OCI-LY7 (cell line): ENCODE data around the gene CPA2. TPM values are rescaled to one million over a fixed set of nuclear protein-coding genes. Genes with fewer than 3 reads are reported as not detected.

ENCODE experiments used
- BruUV-seq: library from RNA; stranded (reverse); fragments of 400-500 nt; replicated peaks from 2 replicates; lab custom pipeline; 2021; lab: Mats Ljungman, UMichigan
- CTCF ChIA-PET: fragments of 300-600 bp; sonication (Branson Sonifier 250); formaldehyde crosslinking; loops from one replicate; lab custom pipeline; 2022; ENCODE audit warnings: antibody characterized with exemption; ENCODE audit not compliant: unreplicated experiment; lab: Charles Lee
- POLR2A ChIA-PET: fragments of 300-600 bp; sonication (Branson Sonifier 250); formaldehyde crosslinking; loops from one replicate; lab custom pipeline; 2022; ENCODE audit warnings: antibody characterized with exemption; lab: Charles Lee
- DNase-seq: peaks from one replicate; pipeline ENCODE4 v3.0.0-alpha.2; 2015; ENCODE audit warnings: low spot score
- H2AFZ ChIP-seq: fragments of 200-600 bp; sonication (generic), shearing (Covaris generic); 2 replicates; pipeline ENCODE4 v1.6.1; 2014; ENCODE audit warnings: mild to moderate bottlenecking, antibody characterized with exemption, low read length, moderate library complexity
- H3K27ac ChIP-seq: fragments of 200-600 bp; sonication (generic); 2 replicates; pipeline ENCODE4 v1.5.1; 2014; ENCODE audit warnings: mixed run types, low read depth, mild to moderate bottlenecking, moderate library complexity, low read length, inconsistent platforms; ENCODE audit not compliant: poor library complexity, severe bottlenecking
- H3K36me3 ChIP-seq: fragments of 200-600 bp; sonication (generic); 2 replicates; pipeline ENCODE4 v1.6.1; 2014; ENCODE audit warnings: mild to moderate bottlenecking, antibody characterized with exemption, low read length, moderate library complexity, mixed read lengths; ENCODE audit not compliant: insufficient read depth
- H3K4me1 ChIP-seq: fragments of 200-600 bp; sonication (generic); 2 replicates; pipeline ENCODE4 v1.5.1; 2014; ENCODE audit warnings: mild to moderate bottlenecking, low read length; ENCODE audit not compliant: insufficient read depth, poor library complexity, severe bottlenecking
- H3K4me2 ChIP-seq: fragments of 200-600 bp; sonication (generic); 2 replicates; pipeline ENCODE4 v1.6.1; 2014; ENCODE audit warnings: mild to moderate bottlenecking, low read length
- H3K4me3 ChIP-seq: fragments of 200-600 bp; sonication (generic); 2 replicates; pipeline ENCODE4 v1.5.1; 2014; ENCODE audit warnings: mild to moderate bottlenecking, low read depth, low read length; ENCODE audit not compliant: poor library complexity, severe bottlenecking
- H3K79me2 ChIP-seq: fragments of 200-600 bp; sonication (generic); 2 replicates; pipeline ENCODE4 v1.6.1; 2016; ENCODE audit warnings: low read depth, mild to moderate bottlenecking, low read length, moderate library complexity, mixed read lengths; ENCODE audit not compliant: insufficient read depth
- H3K9me2 ChIP-seq: fragments of 200-600 bp; sonication (generic); 2 replicates; pipeline ENCODE4 v1.6.1; 2016; ENCODE audit warnings: mild to moderate bottlenecking, low read length, mixed read lengths; ENCODE audit not compliant: insufficient read depth
- H3K9me3 ChIP-seq: fragments of 200-600 bp; sonication (generic); 2 replicates; pipeline ENCODE4 v1.6.1; 2014; ENCODE audit warnings: mild to moderate bottlenecking, mixed run types, low read length, mixed read lengths
- H4K20me1 ChIP-seq: fragments of 200-600 bp; sonication (generic); 2 replicates; pipeline ENCODE4 v1.6.1; 2014; ENCODE audit warnings: mild to moderate bottlenecking, antibody characterized with exemption, low read length, moderate library complexity, mixed read lengths; ENCODE audit not compliant: insufficient read depth
- EZH2phosphoT487 ChIP-seq: fragments of 200-600 bp; sonication (generic); IDR thresholded peaks from 2 replicates; pipeline ENCODE4 v1.6.1; 2018; ENCODE audit warnings: low read depth, borderline replicate concordance, mild to moderate bottlenecking, mixed run types, antibody characterized with exemption, low read length, moderate library complexity, mixed read lengths
- intact Hi-C: fragments of 100-400 bp; cut with micrococcal nuclease; formaldehyde crosslinking; loops from one replicate; pipeline ENCODE4 v1.10.0; 2022; ENCODE audit not compliant: unreplicated experiment
- total RNA-seq, 2 experiments: library from RNA; depleted of rRNA in 1 of 2; stranded (reverse); fragments of >200 nt in 1 of 2; shearing (Covaris generic) in 1 of 2; gene quantifications; 2 replicates each; pipeline ENCODE4 v1.2.3, GENCODE V29; 2014 to 2022
- TF ChIP-seq, protein P1 (sequence below): fragments of 200-600 bp; sonication (generic); conservative IDR thresholded peaks from 2 replicates; pipeline ENCODE4 v1.5.1; 2014; ENCODE audit warnings: mild to moderate bottlenecking, antibody characterized with exemption, low read length, moderate library complexity, mixed read lengths

CPA2 gene
- total RNA-seq, 2 experiments from 2014 or later, result not detected

DNA sequence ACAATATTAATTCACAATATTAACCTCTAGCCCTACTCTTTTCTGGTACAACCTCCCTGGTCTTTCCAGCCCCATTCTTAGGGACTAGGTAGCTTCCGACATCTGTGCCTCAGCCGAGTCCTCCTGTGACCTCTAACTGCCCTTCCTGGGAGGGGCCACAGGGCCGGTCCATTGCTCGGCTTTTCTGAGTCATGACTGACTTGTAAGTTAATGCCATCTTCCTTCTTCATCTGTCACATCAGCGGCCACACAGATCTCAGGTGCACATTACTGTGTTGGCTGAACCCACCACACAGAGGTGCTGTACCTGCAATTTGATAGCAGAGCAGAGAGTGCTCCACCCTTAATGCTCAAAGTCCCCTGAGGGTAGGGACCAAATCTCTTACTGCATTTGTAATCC is 22.2 kb downstream of the CPA2 start:
- DNase-seq, result no peak
- intact Hi-C loops, result no loop called here
- Histone ChIP-seq H3K4me1 (no peaks in the 10 kb centered on the region), H3K4me2 (no peak overlapping the region), H3K36me3 (no peaks in the 10 kb centered on the region), H2AFZ (no peak overlapping the region), H3K27ac (no peak overlapping the region), H3K9me2 (no peaks in the 10 kb centered on the region), H4K20me1 (no peaks in the 10 kb centered on the region), H3K4me3 (no peak overlapping the region), H3K9me3 (no peaks in the 10 kb centered on the region), H3K79me2 (no peaks in the 10 kb centered on the region)
- ChIA-PET CTCF (no interaction called here), POLR2A (no interaction called here)
- no TSS peak for BruUV-seq
- no peak for TF ChIP-seq EZH2phosphoT487
- TF ChIP-seq, protein P1, sequence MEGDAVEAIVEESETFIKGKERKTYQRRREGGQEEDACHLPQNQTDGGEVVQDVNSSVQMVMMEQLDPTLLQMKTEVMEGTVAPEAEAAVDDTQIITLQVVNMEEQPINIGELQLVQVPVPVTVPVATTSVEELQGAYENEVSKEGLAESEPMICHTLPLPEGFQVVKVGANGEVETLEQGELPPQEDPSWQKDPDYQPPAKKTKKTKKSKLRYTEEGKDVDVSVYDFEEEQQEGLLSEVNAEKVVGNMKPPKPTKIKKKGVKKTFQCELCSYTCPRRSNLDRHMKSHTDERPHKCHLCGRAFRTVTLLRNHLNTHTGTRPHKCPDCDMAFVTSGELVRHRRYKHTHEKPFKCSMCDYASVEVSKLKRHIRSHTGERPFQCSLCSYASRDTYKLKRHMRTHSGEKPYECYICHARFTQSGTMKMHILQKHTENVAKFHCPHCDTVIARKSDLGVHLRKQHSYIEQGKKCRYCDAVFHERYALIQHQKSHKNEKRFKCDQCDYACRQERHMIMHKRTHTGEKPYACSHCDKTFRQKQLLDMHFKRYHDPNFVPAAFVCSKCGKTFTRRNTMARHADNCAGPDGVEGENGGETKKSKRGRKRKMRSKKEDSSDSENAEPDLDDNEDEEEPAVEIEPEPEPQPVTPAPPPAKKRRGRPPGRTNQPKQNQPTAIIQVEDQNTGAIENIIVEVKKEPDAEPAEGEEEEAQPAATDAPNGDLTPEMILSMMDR, result no peak

DNA sequence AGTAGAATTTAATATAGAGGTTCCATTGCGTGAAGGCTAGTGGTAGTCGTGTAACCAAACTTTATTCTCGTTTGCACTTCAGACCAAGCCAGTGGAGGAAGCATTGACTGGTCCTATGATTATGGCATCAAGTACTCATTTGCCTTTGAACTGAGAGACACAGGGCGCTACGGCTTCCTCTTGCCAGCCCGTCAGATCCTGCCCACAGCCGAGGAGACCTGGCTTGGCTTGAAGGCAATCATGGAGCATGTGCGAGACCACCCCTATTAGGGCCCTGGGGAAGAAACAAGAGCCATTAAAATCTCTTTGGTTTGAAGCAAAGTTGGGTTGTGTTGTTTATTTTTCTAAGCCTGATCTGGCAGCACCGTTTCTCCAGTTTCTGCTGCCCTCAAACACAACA is 22.8 kb downstream of the CPA2 start:
- Histone ChIP-seq H3K9me2 (no peaks in the 10 kb centered on the region), H3K36me3 (no peaks in the 10 kb centered on the region), H3K4me1 (no peaks in the 10 kb centered on the region), H3K79me2 (no peaks in the 10 kb centered on the region), H3K4me2 (no peak overlapping the region), H4K20me1 (no peaks in the 10 kb centered on the region), H3K27ac (no peak overlapping the region), H2AFZ (no peak overlapping the region), H3K4me3 (no peak overlapping the region), H3K9me3 (no peaks in the 10 kb centered on the region)
- no TSS peak for BruUV-seq
- DNase-seq, result no peak
- POLR2A ChIA-PET, result no interaction called here
- intact Hi-C loops, result no loop called here
- CTCF ChIA-PET, result no interaction called here
- no peak for TF ChIP-seq EZH2phosphoT487
- TF ChIP-seq, protein P1, result no peak

GRCh38 chr7:130290745-130291144 is 24.1 kb downstream of the CPA2 start:
- Histone ChIP-seq H3K9me3 (no peaks in the 10 kb centered on the region), H3K4me1 (no peaks in the 10 kb centered on the region), H4K20me1 (no peaks in the 10 kb centered on the region), H3K79me2 (no peaks in the 10 kb centered on the region), H3K4me2 (no peak overlapping the region), H3K36me3 (no peaks in the 10 kb centered on the region), H3K4me3 (no peak overlapping the region), H3K27ac (no peak overlapping the region), H3K9me2 (no peaks in the 10 kb centered on the region), H2AFZ (no peak overlapping the region)
- TF ChIP-seq, protein P1, result no peak
- no peak for TF ChIP-seq EZH2phosphoT487
- ChIA-PET POLR2A (no interaction called here), CTCF (no interaction called here)
- intact Hi-C loops, result no loop called here
- no TSS peak for BruUV-seq
- no peak for DNase-seq
